Measurements from ENCODE around the gene ZMYM4. TPM values are rescaled to one million over a fixed set of nuclear protein-coding genes. Genes with fewer than 3 reads are reported as not detected.
A peak's percentile ranks its signal among the peaks of the same experiment; 100 is the strongest.

The ZMYM4 gene
- total and polyA plus RNA-seq, 10 of the 15 experiments (the other 5 are each of a cell fraction or from before 2014, with no cell fraction given), result 8.0 to 37.0 (median 28.1) TPM

GRCh38 chr1:35316264-35316663 is 47.8 kb downstream of the ZMYM4 start:
- Histone ChIP-seq H3K79me2 (ENCODE audit: control insufficient read depth, insufficient read depth, low read length) (no peaks in the 10 kb centered on the region), H2AFZ (ENCODE audit: control insufficient read depth, low read depth, low read length) (no peak overlapping the region), H3K4me1 (ENCODE audit: control insufficient read depth, insufficient read depth, low read length) (peaks cover 3% of the 10 kb centered on the region; the same call in 1 of the 2 replicates), H3K9me3 (replicated peaks; ENCODE audit: control insufficient read depth, insufficient read depth, low read length) (no peaks in the 10 kb centered on the region), H3K9ac (ENCODE audit: control insufficient read depth, insufficient read depth, low read length) (no peak overlapping the region), H3K4me2 (ENCODE audit: control insufficient read depth, insufficient read depth) (no peak overlapping the region), H3K36me3 (ENCODE audit: control insufficient read depth in 2 of 2, insufficient read depth in 2 of 2, low read length in 1 of 2) (no peaks in the 10 kb centered on the region; a peak in 1 of 4 replicates), H3K4me3 (no peak overlapping the region), H3K27ac (ENCODE audit: control insufficient read depth, insufficient read depth) (no peak overlapping the region), H4K20me1 (ENCODE audit: control insufficient read depth, insufficient read depth) (no peaks in the 10 kb centered on the region), H3K27me3 (replicated peaks in 1 of 2; ENCODE audit: control insufficient read depth in 2 of 2, insufficient read depth in 2 of 2, low read length in 1 of 2) (no peaks in the 10 kb centered on the region)
- TF ChIP-seq USF2 (IDR thresholded peaks at IDR 0.05; ENCODE audit: borderline replicate concordance, low read depth, low read length) (no peak), STAT1 (conservative IDR thresholded peaks at IDR 0.05) (no peak), SUZ12 (IDR thresholded peaks at IDR 0.05; ENCODE audit: unreplicated experiment) (no peak), GATAD2B (conservative IDR thresholded peaks at IDR 0.05; ENCODE audit: low read depth) (no peak), FOS (IDR thresholded peaks at IDR 0.05; ENCODE audit: borderline replicate concordance, extremely low read depth, insufficient read length) (no peak), NFYA (IDR thresholded peaks at IDR 0.05; ENCODE audit: borderline replicate concordance, low read depth, low read length) (no peak), RELA (IDR thresholded peaks at IDR 0.05; ENCODE audit: borderline replicate concordance, partially characterized antibody) (no peak), RFX5 (IDR thresholded peaks at IDR 0.05; ENCODE audit: low read depth, low read length) (no peak), SP1 (IDR thresholded peaks at IDR 0.05; ENCODE audit: low read depth, low read length) (no peak), SMAD1 (IDR thresholded peaks at IDR 0.05; ENCODE audit: low read depth, partially characterized antibody) (no peak), KAT2A (conservative IDR thresholded peaks at IDR 0.05; ENCODE audit: control insufficient read depth, low read depth, low read length) (no peak)
- TF ChIP-seq, protein P1, sequence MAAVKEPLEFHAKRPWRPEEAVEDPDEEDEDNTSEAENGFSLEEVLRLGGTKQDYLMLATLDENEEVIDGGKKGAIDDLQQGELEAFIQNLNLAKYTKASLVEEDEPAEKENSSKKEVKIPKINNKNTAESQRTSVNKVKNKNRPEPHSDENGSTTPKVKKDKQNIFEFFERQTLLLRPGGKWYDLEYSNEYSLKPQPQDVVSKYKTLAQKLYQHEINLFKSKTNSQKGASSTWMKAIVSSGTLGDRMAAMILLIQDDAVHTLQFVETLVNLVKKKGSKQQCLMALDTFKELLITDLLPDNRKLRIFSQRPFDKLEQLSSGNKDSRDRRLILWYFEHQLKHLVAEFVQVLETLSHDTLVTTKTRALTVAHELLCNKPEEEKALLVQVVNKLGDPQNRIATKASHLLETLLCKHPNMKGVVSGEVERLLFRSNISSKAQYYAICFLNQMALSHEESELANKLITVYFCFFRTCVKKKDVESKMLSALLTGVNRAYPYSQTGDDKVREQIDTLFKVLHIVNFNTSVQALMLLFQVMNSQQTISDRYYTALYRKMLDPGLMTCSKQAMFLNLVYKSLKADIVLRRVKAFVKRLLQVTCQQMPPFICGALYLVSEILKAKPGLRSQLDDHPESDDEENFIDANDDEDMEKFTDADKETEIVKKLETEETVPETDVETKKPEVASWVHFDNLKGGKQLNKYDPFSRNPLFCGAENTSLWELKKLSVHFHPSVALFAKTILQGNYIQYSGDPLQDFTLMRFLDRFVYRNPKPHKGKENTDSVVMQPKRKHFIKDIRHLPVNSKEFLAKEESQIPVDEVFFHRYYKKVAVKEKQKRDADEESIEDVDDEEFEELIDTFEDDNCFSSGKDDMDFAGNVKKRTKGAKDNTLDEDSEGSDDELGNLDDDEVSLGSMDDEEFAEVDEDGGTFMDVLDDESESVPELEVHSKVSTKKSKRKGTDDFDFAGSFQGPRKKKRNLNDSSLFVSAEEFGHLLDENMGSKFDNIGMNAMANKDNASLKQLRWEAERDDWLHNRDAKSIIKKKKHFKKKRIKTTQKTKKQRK (IDR thresholded peaks at IDR 0.05; ENCODE audit: low read depth, low read length), result no peak
- TF ChIP-seq, protein P2, sequence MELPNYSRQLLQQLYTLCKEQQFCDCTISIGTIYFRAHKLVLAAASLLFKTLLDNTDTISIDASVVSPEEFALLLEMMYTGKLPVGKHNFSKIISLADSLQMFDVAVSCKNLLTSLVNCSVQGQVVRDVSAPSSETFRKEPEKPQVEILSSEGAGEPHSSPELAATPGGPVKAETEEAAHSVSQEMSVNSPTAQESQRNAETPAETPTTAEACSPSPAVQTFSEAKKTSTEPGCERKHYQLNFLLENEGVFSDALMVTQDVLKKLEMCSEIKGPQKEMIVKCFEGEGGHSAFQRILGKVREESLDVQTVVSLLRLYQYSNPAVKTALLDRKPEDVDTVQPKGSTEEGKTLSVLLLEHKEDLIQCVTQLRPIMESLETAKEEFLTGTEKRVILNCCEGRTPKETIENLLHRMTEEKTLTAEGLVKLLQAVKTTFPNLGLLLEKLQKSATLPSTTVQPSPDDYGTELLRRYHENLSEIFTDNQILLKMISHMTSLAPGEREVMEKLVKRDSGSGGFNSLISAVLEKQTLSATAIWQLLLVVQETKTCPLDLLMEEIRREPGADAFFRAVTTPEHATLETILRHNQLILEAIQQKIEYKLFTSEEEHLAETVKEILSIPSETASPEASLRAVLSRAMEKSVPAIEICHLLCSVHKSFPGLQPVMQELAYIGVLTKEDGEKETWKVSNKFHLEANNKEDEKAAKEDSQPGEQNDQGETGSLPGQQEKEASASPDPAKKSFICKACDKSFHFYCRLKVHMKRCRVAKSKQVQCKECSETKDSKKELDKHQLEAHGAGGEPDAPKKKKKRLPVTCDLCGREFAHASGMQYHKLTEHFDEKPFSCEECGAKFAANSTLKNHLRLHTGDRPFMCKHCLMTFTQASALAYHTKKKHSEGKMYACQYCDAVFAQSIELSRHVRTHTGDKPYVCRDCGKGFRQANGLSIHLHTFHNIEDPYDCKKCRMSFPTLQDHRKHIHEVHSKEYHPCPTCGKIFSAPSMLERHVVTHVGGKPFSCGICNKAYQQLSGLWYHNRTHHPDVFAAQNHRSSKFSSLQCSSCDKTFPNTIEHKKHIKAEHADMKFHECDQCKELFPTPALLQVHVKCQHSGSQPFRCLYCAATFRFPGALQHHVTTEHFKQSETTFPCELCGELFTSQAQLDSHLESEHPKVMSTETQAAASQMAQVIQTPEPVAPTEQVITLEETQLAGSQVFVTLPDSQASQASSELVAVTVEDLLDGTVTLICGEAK (IDR thresholded peaks at IDR 0.05; ENCODE audit: borderline replicate concordance), result no peak
- BruUV-seq (replicated peaks), result TSS peak; percentile 44
- FAIRE-seq (no peak), ATAC-seq (no peak), DNase-seq (ENCODE audit: low read depth, low spot score) (no peak)
- ChIA-PET CTCF (no interaction called here), SMC1A (ENCODE audit: uncharacterized antibody, unreplicated experiment) (interaction anchor here (1.5 kb wide), 1 partner anchor 15 kb away, joined by 3 read pairs; no protein-coding TSS in a partner anchor), POLR2A (no interaction called here), RAD21 (ENCODE audit: unreplicated experiment) (no interaction called here)
- intact Hi-C loops (cut with micrococcal nuclease; ENCODE audit: unreplicated experiment), result no loop called here
- WGBS (ENCODE audit: insufficient coverage, insufficient replicate concordance, low lambda C conversion rate, missing lambda C conversion rate), result 0% methylated on average over 1 of the region's 1 CpG
- in situ Hi-C loops (cut with MboI), result no loop called here

Data from GM12878 (cell line).